ENCODE measurements around the gene CRYAB. TPM values are rescaled to one million over a fixed set of nuclear protein-coding genes. Genes with fewer than 3 reads are reported as not detected.

Gene CRYAB
- total RNA-seq, 1 experiment from 2014 or later, result 2.1 TPM

DNA sequence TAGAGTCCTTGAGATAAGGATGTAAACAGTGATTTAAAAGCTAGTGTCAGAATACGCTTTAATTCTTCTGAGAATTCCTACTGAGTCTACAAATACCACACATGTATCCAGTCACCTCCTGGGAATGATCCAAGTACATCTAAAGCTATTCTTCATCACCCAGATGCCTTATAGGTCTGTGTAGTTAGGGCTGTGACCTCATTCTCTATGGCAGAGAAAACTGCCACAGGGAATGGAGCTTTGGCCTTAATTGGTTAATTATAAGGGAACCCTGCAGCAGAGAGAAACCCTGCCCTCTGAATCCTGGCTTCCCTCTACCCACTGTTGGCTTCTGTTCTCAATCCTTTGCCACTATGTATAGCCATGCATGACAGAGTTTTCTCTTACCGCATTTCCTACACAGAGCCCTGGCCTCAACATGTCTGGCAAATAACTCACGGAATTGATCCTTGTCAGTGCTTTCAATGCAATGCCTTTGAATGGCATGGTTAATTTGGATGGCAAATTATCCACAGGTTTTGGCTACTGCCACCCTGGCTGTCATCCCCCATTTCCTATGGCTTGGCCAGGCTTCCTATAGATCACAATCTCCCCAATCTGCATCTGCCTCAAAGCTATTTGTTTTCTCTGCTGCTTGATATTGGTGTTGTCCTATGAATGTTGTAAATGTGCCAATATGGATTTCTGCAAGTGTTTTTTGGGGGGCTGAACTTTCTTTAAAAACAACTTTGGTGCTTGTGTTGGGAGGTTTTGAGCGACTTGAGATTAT lies 28.4 kb upstream of the CRYAB start:
- POLR2A ChIA-PET, result interaction anchor here (1.1 to 2.6 kb wide), 2 partner anchors 13 to 42 kb away, joined by 4 to 13 read pairs; no protein-coding TSS in a partner anchor
- peak overlapping the region; percentile 15; the same call in 1 of the 2 replicates for H3K27ac Mint-ChIP-seq
- no peak overlapping the region for H3K4me3 Mint-ChIP-seq
- CTCF ChIA-PET, result interaction anchor here (1.6 to 7.9 kb wide), 2 partner anchors 8 to 42 kb away, joined by 5 to 121 read pairs; no protein-coding TSS in a partner anchor
- ATAC-seq (no peak), DNase-seq (ENCODE audit: low spot score) (no peak)
- H3K9me3 Mint-ChIP-seq, result no peaks in the 10 kb centered on the region
- 0 out of 2 replicates have a peak, but pooled peaks cover 2% of the 10 kb centered on the region for H3K36me3 Mint-ChIP-seq
- no peaks in the 10 kb centered on the region; the same call in 1 of the 2 replicates for H3K27me3 Mint-ChIP-seq (ENCODE audit: low read depth)
- H3K4me1 Mint-ChIP-seq, result peaks cover 53% of the 10 kb centered on the region
- TF ChIP-seq IRF2 (CRISPR knock-in tag; IDR thresholded peaks at IDR 0.05; ENCODE audit: borderline replicate concordance, low read depth) (no peak), MYBL2 (CRISPR knock-in tag; IDR thresholded peaks at IDR 0.05) (no peak), NFE2L1 (CRISPR knock-in tag; IDR thresholded peaks at IDR 0.05) (no peak), NR1H2 (CRISPR knock-in tag; IDR thresholded peaks at IDR 0.05) (no peak), ZSCAN18 (CRISPR knock-in tag; IDR thresholded peaks at IDR 0.05) (no peak), GABPB1 (CRISPR knock-in tag; IDR thresholded peaks at IDR 0.05) (no peak), NR2C2 (CRISPR knock-in tag; IDR thresholded peaks at IDR 0.05) (no peak)
- TF ChIP-seq, protein P1, sequence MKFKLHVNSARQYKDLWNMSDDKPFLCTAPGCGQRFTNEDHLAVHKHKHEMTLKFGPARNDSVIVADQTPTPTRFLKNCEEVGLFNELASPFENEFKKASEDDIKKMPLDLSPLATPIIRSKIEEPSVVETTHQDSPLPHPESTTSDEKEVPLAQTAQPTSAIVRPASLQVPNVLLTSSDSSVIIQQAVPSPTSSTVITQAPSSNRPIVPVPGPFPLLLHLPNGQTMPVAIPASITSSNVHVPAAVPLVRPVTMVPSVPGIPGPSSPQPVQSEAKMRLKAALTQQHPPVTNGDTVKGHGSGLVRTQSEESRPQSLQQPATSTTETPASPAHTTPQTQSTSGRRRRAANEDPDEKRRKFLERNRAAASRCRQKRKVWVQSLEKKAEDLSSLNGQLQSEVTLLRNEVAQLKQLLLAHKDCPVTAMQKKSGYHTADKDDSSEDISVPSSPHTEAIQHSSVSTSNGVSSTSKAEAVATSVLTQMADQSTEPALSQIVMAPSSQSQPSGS (CRISPR knock-in tag; IDR thresholded peaks at IDR 0.05; ENCODE audit: borderline replicate concordance, low read depth), result no peak
- TF ChIP-seq, protein P2, sequence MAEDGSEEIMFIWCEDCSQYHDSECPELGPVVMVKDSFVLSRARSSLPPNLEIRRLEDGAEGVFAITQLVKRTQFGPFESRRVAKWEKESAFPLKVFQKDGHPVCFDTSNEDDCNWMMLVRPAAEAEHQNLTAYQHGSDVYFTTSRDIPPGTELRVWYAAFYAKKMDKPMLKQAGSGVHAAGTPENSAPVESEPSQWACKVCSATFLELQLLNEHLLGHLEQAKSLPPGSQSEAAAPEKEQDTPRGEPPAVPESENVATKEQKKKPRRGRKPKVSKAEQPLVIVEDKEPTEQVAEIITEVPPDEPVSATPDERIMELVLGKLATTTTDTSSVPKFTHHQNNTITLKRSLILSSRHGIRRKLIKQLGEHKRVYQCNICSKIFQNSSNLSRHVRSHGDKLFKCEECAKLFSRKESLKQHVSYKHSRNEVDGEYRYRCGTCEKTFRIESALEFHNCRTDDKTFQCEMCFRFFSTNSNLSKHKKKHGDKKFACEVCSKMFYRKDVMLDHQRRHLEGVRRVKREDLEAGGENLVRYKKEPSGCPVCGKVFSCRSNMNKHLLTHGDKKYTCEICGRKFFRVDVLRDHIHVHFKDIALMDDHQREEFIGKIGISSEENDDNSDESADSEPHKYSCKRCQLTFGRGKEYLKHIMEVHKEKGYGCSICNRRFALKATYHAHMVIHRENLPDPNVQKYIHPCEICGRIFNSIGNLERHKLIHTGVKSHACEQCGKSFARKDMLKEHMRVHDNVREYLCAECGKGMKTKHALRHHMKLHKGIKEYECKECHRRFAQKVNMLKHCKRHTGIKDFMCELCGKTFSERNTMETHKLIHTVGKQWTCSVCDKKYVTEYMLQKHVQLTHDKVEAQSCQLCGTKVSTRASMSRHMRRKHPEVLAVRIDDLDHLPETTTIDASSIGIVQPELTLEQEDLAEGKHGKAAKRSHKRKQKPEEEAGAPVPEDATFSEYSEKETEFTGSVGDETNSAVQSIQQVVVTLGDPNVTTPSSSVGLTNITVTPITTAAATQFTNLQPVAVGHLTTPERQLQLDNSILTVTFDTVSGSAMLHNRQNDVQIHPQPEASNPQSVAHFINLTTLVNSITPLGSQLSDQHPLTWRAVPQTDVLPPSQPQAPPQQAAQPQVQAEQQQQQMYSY (CRISPR knock-in tag; IDR thresholded peaks at IDR 0.05), result no peak
- TF ChIP-seq, protein P3, sequence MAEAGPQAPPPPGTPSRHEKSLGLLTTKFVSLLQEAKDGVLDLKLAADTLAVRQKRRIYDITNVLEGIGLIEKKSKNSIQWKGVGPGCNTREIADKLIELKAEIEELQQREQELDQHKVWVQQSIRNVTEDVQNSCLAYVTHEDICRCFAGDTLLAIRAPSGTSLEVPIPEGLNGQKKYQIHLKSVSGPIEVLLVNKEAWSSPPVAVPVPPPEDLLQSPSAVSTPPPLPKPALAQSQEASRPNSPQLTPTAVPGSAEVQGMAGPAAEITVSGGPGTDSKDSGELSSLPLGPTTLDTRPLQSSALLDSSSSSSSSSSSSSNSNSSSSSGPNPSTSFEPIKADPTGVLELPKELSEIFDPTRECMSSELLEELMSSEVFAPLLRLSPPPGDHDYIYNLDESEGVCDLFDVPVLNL (CRISPR knock-in tag; IDR thresholded peaks at IDR 0.05; ENCODE audit: borderline replicate concordance, low read depth), result no peak

DNA sequence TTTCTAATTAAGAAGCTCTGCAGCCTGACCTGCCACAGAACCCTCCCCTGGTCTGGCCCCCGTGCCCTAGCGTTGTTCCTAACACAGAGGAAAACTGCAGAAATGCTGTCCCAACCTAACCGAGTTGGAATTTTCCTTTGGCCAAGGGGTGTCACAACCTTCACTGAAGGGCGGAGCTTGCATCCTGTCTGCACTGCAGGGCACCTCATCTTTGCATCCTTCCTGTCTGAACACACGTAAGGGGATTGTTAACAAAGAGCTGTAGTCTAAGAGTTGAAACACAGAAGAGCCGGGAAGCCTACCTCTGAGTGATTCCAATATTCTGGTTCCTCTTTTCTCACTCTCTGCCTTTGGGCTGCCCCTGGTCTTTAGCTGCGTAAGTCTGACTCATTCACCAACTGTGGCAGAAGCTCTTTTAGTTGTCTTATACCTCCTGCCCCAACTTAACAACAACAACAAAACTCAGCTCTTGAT lies 27.2 kb upstream of the CRYAB start:
- ChIA-PET POLR2A (interaction anchor here (1.6 to 3.2 kb wide), 4 partner anchors 12 to 172 kb away, joined by 4 to 17 read pairs (median 10); partner anchors contain the start of genes C11orf52 and PPP2R1B), CTCF (interaction anchor here (0.9 to 7.9 kb wide), 7 partner anchors 9 to 68 kb away, joined by 4 to 121 read pairs (median 9); partner anchors contain the start of genes ALG9 and C11orf52)
- no peak for TF ChIP-seq ZNF219 (CRISPR knock-in tag; IDR thresholded peaks at IDR 0.05; ENCODE audit: borderline replicate concordance)
- TF ChIP-seq SOX15 (CRISPR knock-in tag; IDR thresholded peaks at IDR 0.05), result no peak
- TF ChIP-seq NFYB (CRISPR knock-in tag; conservative IDR thresholded peaks at IDR 0.05; ENCODE audit: low read depth), result no peak
- no peak for TF ChIP-seq PREB (CRISPR knock-in tag; IDR thresholded peaks at IDR 0.05; ENCODE audit: borderline replicate concordance)
- TF ChIP-seq ZBTB21 (CRISPR knock-in tag; IDR thresholded peaks at IDR 0.05; ENCODE audit: borderline replicate concordance), result no peak
- TF ChIP-seq, protein P4, sequence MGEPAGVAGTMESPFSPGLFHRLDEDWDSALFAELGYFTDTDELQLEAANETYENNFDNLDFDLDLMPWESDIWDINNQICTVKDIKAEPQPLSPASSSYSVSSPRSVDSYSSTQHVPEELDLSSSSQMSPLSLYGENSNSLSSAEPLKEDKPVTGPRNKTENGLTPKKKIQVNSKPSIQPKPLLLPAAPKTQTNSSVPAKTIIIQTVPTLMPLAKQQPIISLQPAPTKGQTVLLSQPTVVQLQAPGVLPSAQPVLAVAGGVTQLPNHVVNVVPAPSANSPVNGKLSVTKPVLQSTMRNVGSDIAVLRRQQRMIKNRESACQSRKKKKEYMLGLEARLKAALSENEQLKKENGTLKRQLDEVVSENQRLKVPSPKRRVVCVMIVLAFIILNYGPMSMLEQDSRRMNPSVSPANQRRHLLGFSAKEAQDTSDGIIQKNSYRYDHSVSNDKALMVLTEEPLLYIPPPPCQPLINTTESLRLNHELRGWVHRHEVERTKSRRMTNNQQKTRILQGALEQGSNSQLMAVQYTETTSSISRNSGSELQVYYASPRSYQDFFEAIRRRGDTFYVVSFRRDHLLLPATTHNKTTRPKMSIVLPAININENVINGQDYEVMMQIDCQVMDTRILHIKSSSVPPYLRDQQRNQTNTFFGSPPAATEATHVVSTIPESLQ (CRISPR knock-in tag; IDR thresholded peaks at IDR 0.05), result no peak
- no peak for TF ChIP-seq PRRX2 (CRISPR knock-in tag; IDR thresholded peaks at IDR 0.05)
- H3K27me3 Mint-ChIP-seq (ENCODE audit: low read depth), result no peaks in the 10 kb centered on the region; the same call in 1 of the 2 replicates
- peak; percentile 40 for DNase-seq (ENCODE audit: low spot score)
- ATAC-seq, result peak; percentile 36
- H3K4me3 Mint-ChIP-seq, result peak overlapping the region; percentile 68
- peak overlapping the region; percentile 76 for H3K27ac Mint-ChIP-seq
- H3K4me1 Mint-ChIP-seq, result peaks cover 46% of the 10 kb centered on the region
- H3K36me3 Mint-ChIP-seq, result no peaks in the 10 kb centered on the region
- H3K9me3 Mint-ChIP-seq, result no peaks in the 10 kb centered on the region

Measured in WTC11 (cell line).